ENCODE data around the gene RNASE4. TPM values are rescaled to one million over a fixed set of nuclear protein-coding genes. Genes with fewer than 3 reads are reported as not detected.

Gene RNASE4
- total RNA-seq, 4 donors from 2014 or later, result 61.9 to 107 (median 82.9) TPM

- H3K4me1 ChIP-seq, result no peaks in the 10 kb centered on the region
- no peak overlapping the region for H3K4me3 ChIP-seq
- H3K27me3 ChIP-seq, result peaks cover 0 to 69% (median 0%) of the 10 kb centered on the region in 4 donors
- whole genome bisulfite sequencing, result 95% methylated on average over 1 of the region's 1 CpG
- no peak for DNase-seq (ENCODE audit: extremely low spot score)
- H3K9me3 ChIP-seq, result no peaks in the 10 kb centered on the region
- H3K36me3 ChIP-seq, result no peaks in the 10 kb centered on the region
- intact Hi-C loops (cut with DNase I), result no loop called here
- no peak for TF ChIP-seq POLR2A (IDR thresholded peaks at IDR 0.05; ENCODE audit: low read depth)
- no peak for TF ChIP-seq CTCF (IDR thresholded peaks at IDR 0.05)
- no peak for TF ChIP-seq POLR2AphosphoS5 (IDR thresholded peaks at IDR 0.05)
- no peak for TF ChIP-seq EP300 (IDR thresholded peaks at IDR 0.05)
- no peak overlapping the region for H3K27ac ChIP-seq (replicated peaks in 1 of 4)
Measured at GRCh38 chr14:20645481-20645880, 38.9 kb upstream of the RNASE4 start.

GRCh38 chr14:20652996-20653975 is 31.1 kb upstream of the RNASE4 start:
- 4% methylated on average over 36 of the region's 39 CpGs for WGBS
- Histone ChIP-seq H3K4me1 (peaks cover 0 to 13% (median 6%) of the 10 kb centered on the region in 4 donors), H3K36me3 (no peaks in the 10 kb centered on the region), H3K27me3 (peaks cover 0 to 85% (median 41%) of the 10 kb centered on the region in 4 donors), H3K4me3 (peak overlapping the region in 1 of 4 donors; percentile 7), H3K9me3 (no peaks in the 10 kb centered on the region), H3K27ac (replicated peaks in 1 of 4) (no peak overlapping the region)
- DNase-seq (ENCODE audit: extremely low spot score), result peak; percentile 47
- no peak for TF ChIP-seq CTCF (IDR thresholded peaks at IDR 0.05)
- intact Hi-C loops (cut with DNase I), result no loop called here

GRCh38 chr14:20655851-20656250 is 28.5 kb upstream of the RNASE4 start:
- Histone ChIP-seq H3K4me3 (no peak overlapping the region), H3K27ac (replicated peaks in 1 of 4) (no peak overlapping the region), H3K4me1 (peaks cover 0 to 13% (median 6%) of the 10 kb centered on the region in 4 donors), H3K9me3 (no peaks in the 10 kb centered on the region), H3K36me3 (no peaks in the 10 kb centered on the region), H3K27me3 (peaks cover 0 to 93% (median 52%) of the 10 kb centered on the region in 4 donors)
- peak; percentile 84 for DNase-seq (ENCODE audit: extremely low spot score)
- no peak for TF ChIP-seq POLR2AphosphoS5 (IDR thresholded peaks at IDR 0.05)
- TF ChIP-seq CTCF (IDR thresholded peaks at IDR 0.05), result no peak
- no peak for TF ChIP-seq POLR2A (IDR thresholded peaks at IDR 0.05; ENCODE audit: low read depth)
- no peak for TF ChIP-seq EP300 (IDR thresholded peaks at IDR 0.05)
- intact Hi-C loops (cut with DNase I), result no loop called here
- WGBS, result 66% methylated on average over 4 of the region's 4 CpGs

- Histone ChIP-seq H3K27ac (replicated peaks in 1 of 4) (no peak overlapping the region), H3K36me3 (no peaks in the 10 kb centered on the region), H3K4me1 (peaks cover 0 to 13% (median 6%) of the 10 kb centered on the region in 4 donors), H3K4me3 (no peak overlapping the region), H3K9me3 (no peaks in the 10 kb centered on the region), H3K27me3 (peaks cover 0 to 93% (median 54%) of the 10 kb centered on the region in 4 donors)
- DNase-seq (ENCODE audit: extremely low spot score), result no peak
- no peak for TF ChIP-seq EP300 (IDR thresholded peaks at IDR 0.05)
- no peak for TF ChIP-seq POLR2AphosphoS5 (IDR thresholded peaks at IDR 0.05)
- no peak for TF ChIP-seq CTCF (IDR thresholded peaks at IDR 0.05)
- no peak for TF ChIP-seq POLR2A (IDR thresholded peaks at IDR 0.05; ENCODE audit: low read depth)
- 77% methylated on average over 4 of the region's 4 CpGs for WGBS
- intact Hi-C loops (cut with DNase I), result no loop called here
Measured at GRCh38 chr14:20656274-20656673, 28.1 kb upstream of the RNASE4 start.

Measured in esophagus muscularis mucosa (tissue), 4 donors.